Measurements from ENCODE around the gene VIPR2.
"Not testable (repeated sequence)": the region's sequence is repeated elsewhere in the genome, so short reads cannot be mapped to it uniquely, and the experiment has no call there.

VIPR2 gene

GRCh38 chr7:159001811-159002210, 142.9 kb downstream of the VIPR2 start:
- Histone ChIP-seq H3K4me3 (ENCODE audit: low read depth, low read length) (no peak overlapping the region), H3K9ac (ENCODE audit: low read length) (no peak overlapping the region), H3K36me3 (ENCODE audit: control insufficient read depth, insufficient read depth, low read length) (no peaks in the 10 kb centered on the region), H3K27ac (ENCODE audit: low read depth, low read length) (no peak overlapping the region), H3K9me3 (ENCODE audit: control insufficient read depth, insufficient read depth, low read depth, low read length) (no peaks in the 10 kb centered on the region; the same call in 1 of the 2 replicates), H3K4me1 (ENCODE audit: control insufficient read depth, insufficient read depth, low read length) (peaks cover 2% of the 10 kb centered on the region; the same call in 1 of the 2 replicates), H3K27me3 (ENCODE audit: control insufficient read depth, insufficient read depth, low read length) (peaks cover 14% of the 10 kb centered on the region)

GRCh38 chr7:159000859-159001435, 143.7 kb downstream of the VIPR2 start:
- Histone ChIP-seq H3K9me3 (ENCODE audit: control insufficient read depth, insufficient read depth, low read depth, low read length) (no peaks in the 10 kb centered on the region; the same call in 1 of the 2 replicates), H3K9ac (ENCODE audit: low read length) (no peak overlapping the region), H3K36me3 (ENCODE audit: control insufficient read depth, insufficient read depth, low read length) (no peaks in the 10 kb centered on the region), H3K27ac (ENCODE audit: low read depth, low read length) (no peak overlapping the region), H3K4me1 (ENCODE audit: control insufficient read depth, insufficient read depth, low read length) (peaks cover 2% of the 10 kb centered on the region; the same call in 1 of the 2 replicates), H3K27me3 (ENCODE audit: control insufficient read depth, insufficient read depth, low read length) (peaks cover 22% of the 10 kb centered on the region), H3K4me3 (ENCODE audit: low read depth, low read length) (no peak overlapping the region)

GRCh38 chr7:159000070-159000469, 144.6 kb downstream of the VIPR2 start:
- no peak overlapping the region for H3K9ac ChIP-seq (ENCODE audit: low read length)
- peaks cover 31% of the 10 kb centered on the region for H3K27me3 ChIP-seq (ENCODE audit: control insufficient read depth, insufficient read depth, low read length)
- H3K36me3 ChIP-seq (ENCODE audit: control insufficient read depth, insufficient read depth, low read length): no peaks in the 10 kb centered on the region
- no peak overlapping the region for H3K27ac ChIP-seq (ENCODE audit: low read depth, low read length)
- peaks cover 2% of the 10 kb centered on the region; the same call in 1 of the 2 replicates for H3K4me1 ChIP-seq (ENCODE audit: control insufficient read depth, insufficient read depth, low read length)
- no peak overlapping the region for H3K4me3 ChIP-seq (ENCODE audit: low read depth, low read length)
- peaks cover 4% of the 10 kb centered on the region; the same call in 1 of the 2 replicates for H3K9me3 ChIP-seq (ENCODE audit: control insufficient read depth, insufficient read depth, low read depth, low read length)

GRCh38 chr7:158999496-158999895, 145.2 kb downstream of the VIPR2 start:
- H3K9ac ChIP-seq (ENCODE audit: low read length): no peak overlapping the region
- H3K4me3 ChIP-seq (ENCODE audit: low read depth, low read length): no peak overlapping the region
- peaks cover 37% of the 10 kb centered on the region for H3K27me3 ChIP-seq (ENCODE audit: control insufficient read depth, insufficient read depth, low read length)
- no peaks in the 10 kb centered on the region for H3K36me3 ChIP-seq (ENCODE audit: control insufficient read depth, insufficient read depth, low read length)
- no peak overlapping the region for H3K27ac ChIP-seq (ENCODE audit: low read depth, low read length)
- peaks cover 4% of the 10 kb centered on the region; the same call in 1 of the 2 replicates for H3K9me3 ChIP-seq (ENCODE audit: control insufficient read depth, insufficient read depth, low read depth, low read length)
- H3K4me1 ChIP-seq (ENCODE audit: control insufficient read depth, insufficient read depth, low read length): peaks cover 2% of the 10 kb centered on the region; the same call in 1 of the 2 replicates

GRCh38 chr7:158998261-158998660, 146.4 kb downstream of the VIPR2 start:
- H3K9me3 ChIP-seq (ENCODE audit: control insufficient read depth, insufficient read depth, low read depth, low read length): peaks cover 12% of the 10 kb centered on the region
- H3K4me3 ChIP-seq (ENCODE audit: low read depth, low read length); H3K4me1 ChIP-seq (ENCODE audit: control insufficient read depth, insufficient read depth, low read length); H3K9ac ChIP-seq (ENCODE audit: low read length); H3K27ac ChIP-seq (ENCODE audit: low read depth, low read length); H3K36me3 ChIP-seq (ENCODE audit: control insufficient read depth, insufficient read depth, low read length): not testable (repeated sequence)
- peaks cover 49% of the 10 kb centered on the region for H3K27me3 ChIP-seq (ENCODE audit: control insufficient read depth, insufficient read depth, low read length)

GRCh38 chr7:158997471-158997870, 147.2 kb downstream of the VIPR2 start:
- H3K4me3 ChIP-seq (ENCODE audit: low read depth, low read length): peak overlapping the region; percentile 16; the same call in 1 of the 2 replicates
- peaks cover 57% of the 10 kb centered on the region for H3K27me3 ChIP-seq (ENCODE audit: control insufficient read depth, insufficient read depth, low read length)
- H3K4me1 ChIP-seq (ENCODE audit: control insufficient read depth, insufficient read depth, low read length): peaks cover 2% of the 10 kb centered on the region; the same call in 1 of the 2 replicates
- H3K36me3 ChIP-seq (ENCODE audit: control insufficient read depth, insufficient read depth, low read length): no peaks in the 10 kb centered on the region
- H3K27ac ChIP-seq (ENCODE audit: low read depth, low read length): no peak overlapping the region
- no peak overlapping the region for H3K9ac ChIP-seq (ENCODE audit: low read length)
- H3K9me3 ChIP-seq (ENCODE audit: control insufficient read depth, insufficient read depth, low read depth, low read length): peaks cover 12% of the 10 kb centered on the region

- Histone ChIP-seq H3K4me3 (ENCODE audit: low read depth, low read length) (peak overlapping the region; percentile 16; the same call in 1 of the 2 replicates), H3K27me3 (ENCODE audit: control insufficient read depth, insufficient read depth, low read length) (peaks cover 61% of the 10 kb centered on the region)
Observed at GRCh38 chr7:158997110-158997453, 147.6 kb downstream of the VIPR2 start.

GRCh38 chr7:158996214-158997109, 148.2 kb downstream of the VIPR2 start:
- no peak overlapping the region for H3K9ac ChIP-seq (ENCODE audit: low read length)
- H3K27me3 ChIP-seq (ENCODE audit: control insufficient read depth, insufficient read depth, low read length): peaks cover 67% of the 10 kb centered on the region
- H3K27ac ChIP-seq (ENCODE audit: low read depth, low read length): no peak overlapping the region
- H3K9me3 ChIP-seq (ENCODE audit: control insufficient read depth, insufficient read depth, low read depth, low read length): peaks cover 12% of the 10 kb centered on the region
- H3K4me3 ChIP-seq (ENCODE audit: low read depth, low read length): no peak overlapping the region
- H3K4me1 ChIP-seq (ENCODE audit: control insufficient read depth, insufficient read depth, low read length): peaks cover 2% of the 10 kb centered on the region; the same call in 1 of the 2 replicates
- no peaks in the 10 kb centered on the region for H3K36me3 ChIP-seq (ENCODE audit: control insufficient read depth, insufficient read depth, low read length)

More at GRCh38 chr7:158997110-158997453, 147.6 kb downstream of the VIPR2 start:
- Histone ChIP-seq H3K4me1 (ENCODE audit: control insufficient read depth, insufficient read depth, low read length) (peaks cover 2% of the 10 kb centered on the region; the same call in 1 of the 2 replicates), H3K9ac (ENCODE audit: low read length) (no peak overlapping the region), H3K27ac (ENCODE audit: low read depth, low read length) (no peak overlapping the region), H3K36me3 (ENCODE audit: control insufficient read depth, insufficient read depth, low read length) (no peaks in the 10 kb centered on the region), H3K9me3 (ENCODE audit: control insufficient read depth, insufficient read depth, low read depth, low read length) (peaks cover 12% of the 10 kb centered on the region)

GRCh38 chr7:158995514-158995913, 149.2 kb downstream of the VIPR2 start:
- Histone ChIP-seq H3K27ac (ENCODE audit: low read depth, low read length) (no peak overlapping the region), H3K27me3 (ENCODE audit: control insufficient read depth, insufficient read depth, low read length) (peaks cover 77% of the 10 kb centered on the region), H3K4me3 (ENCODE audit: low read depth, low read length) (no peak overlapping the region), H3K9me3 (ENCODE audit: control insufficient read depth, insufficient read depth, low read depth, low read length) (peaks cover 12% of the 10 kb centered on the region), H3K36me3 (ENCODE audit: control insufficient read depth, insufficient read depth, low read length) (no peaks in the 10 kb centered on the region), H3K9ac (ENCODE audit: low read length) (no peak overlapping the region), H3K4me1 (ENCODE audit: control insufficient read depth, insufficient read depth, low read length) (peaks cover 2% of the 10 kb centered on the region; the same call in 1 of the 2 replicates)

GRCh38 chr7:158994687-158995086, 150.0 kb downstream of the VIPR2 start:
- H3K9me3 ChIP-seq (ENCODE audit: control insufficient read depth, insufficient read depth, low read depth, low read length): peaks cover 12% of the 10 kb centered on the region
- no peaks in the 10 kb centered on the region for H3K36me3 ChIP-seq (ENCODE audit: control insufficient read depth, insufficient read depth, low read length)
- H3K27ac ChIP-seq (ENCODE audit: low read depth, low read length): no peak overlapping the region
- peaks cover 83% of the 10 kb centered on the region for H3K27me3 ChIP-seq (ENCODE audit: control insufficient read depth, insufficient read depth, low read length)
- no peak overlapping the region for H3K4me3 ChIP-seq (ENCODE audit: low read depth, low read length)
- H3K9ac ChIP-seq (ENCODE audit: low read length): no peak overlapping the region
- peaks cover 2% of the 10 kb centered on the region; the same call in 1 of the 2 replicates for H3K4me1 ChIP-seq (ENCODE audit: control insufficient read depth, insufficient read depth, low read length)

GRCh38 chr7:158993591-158993990, 151.1 kb downstream of the VIPR2 start:
- Histone ChIP-seq H3K4me3 (ENCODE audit: low read depth, low read length) (no peak overlapping the region), H3K27ac (ENCODE audit: low read depth, low read length) (no peak overlapping the region), H3K9me3 (ENCODE audit: control insufficient read depth, insufficient read depth, low read depth, low read length) (peaks cover 13% of the 10 kb centered on the region), H3K36me3 (ENCODE audit: control insufficient read depth, insufficient read depth, low read length) (no peaks in the 10 kb centered on the region), H3K27me3 (ENCODE audit: control insufficient read depth, insufficient read depth, low read length) (peaks cover 85% of the 10 kb centered on the region), H3K4me1 (ENCODE audit: control insufficient read depth, insufficient read depth, low read length) (peaks cover 2% of the 10 kb centered on the region; the same call in 1 of the 2 replicates), H3K9ac (ENCODE audit: low read length) (no peak overlapping the region)

All from HUES6 (cell line).